ENCODE measurements around the gene GOLGA8B.
A peak's percentile ranks its signal among the peaks of the same experiment; 100 is the strongest.
"Not testable (repeated sequence)": the region's sequence is repeated elsewhere in the genome, so short reads cannot be mapped to it uniquely, and the experiment has no call there.

The GOLGA8B gene

DNA sequence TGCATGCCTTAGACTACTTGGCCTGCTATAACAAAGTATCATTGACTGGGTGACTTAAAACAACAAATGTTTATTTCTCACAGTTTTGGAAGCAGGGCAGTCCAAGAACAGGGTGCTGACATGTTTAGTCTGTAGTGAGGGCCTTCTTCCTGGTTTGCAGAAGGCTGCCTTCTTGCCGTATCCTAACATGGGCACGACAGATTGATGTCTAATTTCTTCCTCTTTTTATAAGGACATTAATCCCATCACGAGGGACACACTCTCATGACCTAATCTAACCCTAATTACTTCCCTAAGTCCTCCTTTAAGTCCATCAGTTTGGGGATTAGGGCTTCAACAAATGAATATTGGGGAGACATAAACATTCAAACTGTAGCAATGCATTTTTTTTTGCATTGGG, 10.9 kb upstream of the GOLGA8B start:
- no peak for DNase-seq

DNA sequence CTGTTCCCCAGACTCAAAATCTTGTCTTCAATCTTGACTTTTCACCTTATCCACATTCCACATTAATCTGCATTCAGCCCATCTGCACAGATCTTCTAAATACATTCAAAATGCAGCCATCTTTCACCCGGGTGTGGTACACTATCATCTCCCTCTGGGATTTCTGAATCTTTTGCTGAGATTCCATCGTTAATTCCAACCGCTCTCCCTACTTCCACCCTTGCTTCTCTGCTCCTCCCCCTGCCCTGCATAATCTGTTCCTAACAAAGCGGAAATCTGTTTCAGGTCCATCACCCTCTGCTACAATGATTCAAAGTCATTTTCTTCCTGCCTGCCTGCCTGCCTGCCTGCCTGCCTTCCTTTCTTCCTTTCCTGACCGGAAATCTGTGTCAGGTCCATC, 7.9 kb upstream of the GOLGA8B start:
- DNase-seq: no peak

DNA sequence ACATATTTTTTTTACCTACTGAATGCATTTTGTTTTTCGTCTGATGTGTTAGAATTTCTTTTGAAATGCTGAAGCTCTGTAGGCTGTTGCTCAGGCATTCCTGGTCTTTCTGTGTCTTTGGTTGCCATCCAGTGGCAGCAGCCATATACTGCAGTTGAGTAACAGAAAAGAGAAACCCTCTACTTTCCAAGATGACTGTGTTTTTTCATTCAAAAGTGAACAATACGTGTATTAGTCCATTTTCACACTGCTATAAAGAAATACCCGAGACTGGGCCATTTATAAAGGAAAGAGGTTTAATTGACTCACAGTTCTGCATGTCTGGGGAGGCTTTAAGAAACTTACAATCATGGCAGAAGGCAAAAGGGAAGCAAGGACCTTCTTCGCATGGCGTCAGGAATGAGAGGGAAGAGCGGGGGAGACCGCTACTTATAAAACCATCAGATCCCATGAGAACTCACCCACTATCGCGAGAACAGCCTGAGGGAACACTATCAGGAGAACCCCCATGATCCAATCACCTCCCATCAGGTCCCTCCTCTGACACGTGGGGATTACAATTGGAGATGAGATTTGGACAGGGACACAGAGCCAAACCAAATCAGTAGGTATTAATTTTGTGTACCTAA, 4.7 kb upstream of the GOLGA8B start:
- DNase-seq: peak; percentile 32 to 39

DNA sequence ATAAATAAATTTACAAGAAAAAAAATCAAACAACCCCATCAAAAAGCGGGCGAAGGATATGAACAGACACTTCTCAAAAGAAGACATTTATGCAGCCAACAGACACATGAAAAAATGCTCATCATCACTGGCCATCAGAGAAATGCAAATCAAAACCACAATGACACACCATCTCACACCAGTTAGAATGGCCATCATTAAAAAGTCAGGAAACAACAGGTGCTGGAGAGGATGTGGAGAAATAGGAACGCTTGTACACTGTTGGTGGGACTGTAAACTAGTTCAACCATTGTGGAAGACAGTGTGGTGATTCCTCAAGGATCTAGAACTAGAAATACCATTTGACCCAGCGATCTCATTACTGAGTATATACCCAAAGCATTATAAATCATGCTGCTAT, 2.5 kb upstream of the GOLGA8B start:
- not testable (repeated sequence) for DNase-seq

DNA sequence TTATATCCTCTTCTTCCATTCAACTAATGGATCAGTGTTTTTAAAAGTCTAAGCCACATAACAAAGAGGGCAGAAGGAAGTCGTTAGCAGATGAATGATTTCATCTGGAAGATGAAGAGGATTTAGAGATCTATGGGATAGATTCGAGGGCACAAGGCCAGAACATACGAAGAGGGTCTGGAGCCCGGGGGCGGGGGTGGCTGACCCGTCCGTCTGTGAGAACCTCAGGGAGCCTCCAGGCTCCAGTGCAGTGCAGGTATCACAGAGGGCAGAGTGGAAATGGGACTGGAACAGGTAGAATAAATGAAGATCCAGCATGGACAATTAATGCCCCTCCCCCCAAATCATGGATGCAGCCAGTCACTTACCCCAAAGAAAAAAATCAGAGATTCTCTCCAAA, 1.5 kb upstream of the GOLGA8B start:
- DNase-seq: no peak

DNA sequence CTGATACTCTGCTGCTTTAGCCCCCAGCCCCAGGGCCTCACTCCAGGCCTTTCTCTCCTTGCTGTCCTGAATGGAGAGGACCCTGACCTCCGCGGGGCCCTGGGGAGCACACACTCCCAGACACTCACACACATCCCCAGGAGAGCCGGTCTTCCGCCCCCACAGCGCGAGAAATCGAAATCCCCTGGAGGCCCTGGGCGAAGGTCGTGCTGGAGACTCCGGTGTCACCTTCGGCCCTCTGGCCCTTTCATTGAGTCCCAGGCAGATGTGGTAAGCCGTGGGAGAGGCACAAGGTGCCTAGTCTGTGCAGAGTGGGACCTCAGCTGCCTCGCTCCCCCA, 848 bp upstream of the GOLGA8B start:
- no peak for DNase-seq

DNA sequence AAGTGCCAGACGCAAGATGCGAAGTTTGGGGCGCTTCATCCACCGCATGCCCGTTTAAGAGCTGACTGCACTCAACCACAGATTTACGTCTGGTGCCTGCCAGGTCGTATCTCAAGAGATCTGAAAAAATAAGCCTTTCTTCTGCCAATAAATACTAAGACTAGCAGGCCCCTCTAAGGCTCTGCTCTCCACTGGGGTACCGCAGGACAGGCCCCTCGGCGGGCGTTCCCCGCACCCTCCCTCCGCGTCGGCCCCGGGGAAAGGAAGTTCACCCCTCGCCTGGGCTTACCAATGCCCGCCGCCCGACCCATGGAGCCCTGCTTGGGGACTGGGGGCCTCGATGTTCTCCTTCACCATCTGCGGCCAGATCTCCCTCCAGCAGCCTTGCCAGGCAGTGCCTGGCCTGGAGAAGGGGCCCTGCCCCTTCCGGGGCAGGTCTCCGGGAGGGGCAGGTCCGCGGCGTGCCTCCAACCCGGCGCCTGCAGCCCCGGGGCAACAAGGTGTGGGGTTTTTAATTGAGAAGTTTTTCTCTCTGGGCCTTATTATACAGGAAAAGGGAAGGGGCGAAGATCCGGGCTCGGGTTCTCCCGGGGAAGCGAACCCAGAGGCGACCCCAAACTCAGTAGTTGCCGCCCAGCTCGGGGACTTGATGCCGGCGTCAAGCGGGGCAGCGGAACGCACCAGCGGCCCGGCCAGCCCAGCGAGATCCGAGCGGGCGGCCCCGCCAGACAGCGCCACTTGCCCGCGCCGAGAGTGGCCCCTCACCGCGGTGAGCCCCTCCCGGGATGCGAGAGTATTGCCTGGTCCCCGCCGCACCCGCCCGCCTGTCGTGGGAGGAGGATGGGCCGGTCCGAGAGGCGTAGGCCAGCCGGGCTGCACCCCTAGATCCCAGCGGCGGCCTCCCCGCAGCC, 735 bp downstream of the GOLGA8B start:
- peak; percentile 22 to 43 for DNase-seq

DNA sequence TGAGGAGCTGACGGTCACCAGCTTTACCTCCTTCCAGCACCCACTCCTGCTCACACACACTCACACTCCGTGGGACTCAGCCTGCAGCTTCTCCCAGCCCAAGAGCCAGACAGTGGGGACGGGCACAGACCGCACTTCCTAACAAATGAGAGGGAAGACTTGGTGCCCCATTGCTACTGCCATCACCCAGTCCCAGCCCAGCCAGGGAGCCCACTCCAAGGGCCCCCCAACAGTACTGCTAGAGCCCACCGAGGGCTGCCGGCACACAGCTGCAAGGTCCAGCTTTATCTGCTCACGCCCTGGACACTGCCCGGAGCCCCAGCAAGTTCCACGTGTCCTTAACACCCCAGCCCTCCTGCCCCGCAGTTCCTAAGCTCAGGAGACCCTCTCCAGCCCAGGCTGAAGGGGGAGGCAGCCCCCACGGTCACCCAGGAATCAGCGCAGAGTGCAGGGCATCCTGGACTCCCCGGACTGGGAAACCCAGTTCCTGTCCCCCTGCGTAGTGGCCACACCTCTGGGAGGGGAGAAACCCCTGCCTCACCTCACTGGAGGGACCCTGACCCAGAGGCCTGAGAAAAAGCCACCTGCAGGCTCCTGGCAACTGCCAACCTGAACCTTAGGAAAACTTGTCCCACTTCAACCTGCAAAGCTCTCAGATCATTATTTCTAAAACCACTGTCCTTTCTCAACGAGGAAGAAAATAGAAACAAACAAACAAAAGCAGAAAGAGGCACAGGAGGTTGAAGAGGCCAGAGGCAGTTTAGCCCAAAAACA, 1.6 kb downstream of the GOLGA8B start:
- not testable (repeated sequence) for DNase-seq

DNA sequence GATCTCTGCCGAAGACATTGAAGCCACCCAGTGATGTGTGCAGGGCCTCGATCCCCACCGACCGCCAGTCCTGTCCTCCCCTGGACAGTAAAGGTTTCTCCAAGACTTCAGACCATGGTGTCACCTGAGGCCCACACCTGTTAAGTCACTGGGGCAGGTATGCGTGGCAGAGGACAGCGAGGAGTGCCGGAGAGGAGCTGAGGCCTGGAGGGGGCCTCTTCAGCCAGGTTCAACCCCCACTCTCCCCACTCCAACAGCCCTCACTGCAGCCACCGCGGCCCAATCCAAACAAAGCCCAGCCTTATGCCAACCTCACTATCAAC, 2.4 kb downstream of the GOLGA8B start:
- no peak for DNase-seq

DNA sequence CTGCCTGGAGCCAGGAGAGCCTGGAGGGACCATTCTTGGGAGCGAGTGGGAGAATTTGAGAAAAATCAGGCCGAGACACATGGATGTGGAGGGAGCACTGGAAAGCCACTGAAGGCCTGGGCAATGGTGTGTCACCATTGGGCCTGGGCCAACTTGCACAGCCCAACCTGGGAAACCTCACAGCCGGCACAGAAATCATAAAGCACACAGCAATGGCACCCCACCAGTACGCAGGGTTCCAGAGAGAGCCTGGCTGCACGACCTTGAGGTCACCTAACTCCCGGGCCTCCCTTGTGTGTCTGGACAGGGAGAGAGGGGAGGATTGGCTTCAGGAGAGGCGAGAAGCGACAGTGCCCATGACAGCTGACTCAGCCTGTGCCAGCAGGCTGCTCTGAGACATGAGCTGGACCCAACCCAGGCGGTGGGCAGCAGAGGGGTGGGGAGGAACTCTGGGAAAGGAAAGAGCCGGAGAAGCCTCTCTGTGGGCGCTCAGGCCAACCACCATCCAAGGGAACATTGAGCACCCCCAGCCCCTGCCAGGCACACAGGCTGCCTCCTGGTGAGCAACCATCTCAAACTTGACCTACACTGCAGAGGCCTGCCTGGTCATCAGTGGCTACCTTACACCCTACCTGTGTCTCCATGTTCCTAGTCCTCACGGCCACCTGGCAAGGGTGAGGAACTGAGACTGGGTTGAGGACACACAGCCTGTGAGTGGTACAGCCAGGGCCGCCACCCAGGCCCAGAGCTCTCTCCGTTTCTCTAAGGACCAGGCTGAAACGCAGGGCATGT, 3.0 kb downstream of the GOLGA8B start:
- DNase-seq: not testable (repeated sequence)

DNA sequence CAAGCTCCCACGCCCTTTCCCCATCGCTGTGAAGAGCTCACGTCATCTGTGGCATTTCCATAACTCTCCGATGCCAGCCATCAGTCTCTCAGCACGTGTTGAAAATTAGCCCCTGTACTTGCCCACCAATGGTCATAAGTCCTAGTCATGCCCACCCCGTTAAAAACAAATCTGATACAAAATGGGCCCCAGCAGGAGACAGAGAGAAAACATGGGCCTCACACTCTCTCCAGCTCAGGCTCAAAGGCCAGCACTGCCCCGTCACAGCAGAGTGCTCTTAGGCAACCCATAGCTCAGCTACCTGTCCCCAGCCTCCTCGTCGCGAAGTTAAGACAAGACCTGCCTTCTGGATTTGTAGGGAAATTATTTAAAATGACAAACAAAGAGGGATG, 5.2 kb downstream of the GOLGA8B start:
- no peak for DNase-seq

DNA sequence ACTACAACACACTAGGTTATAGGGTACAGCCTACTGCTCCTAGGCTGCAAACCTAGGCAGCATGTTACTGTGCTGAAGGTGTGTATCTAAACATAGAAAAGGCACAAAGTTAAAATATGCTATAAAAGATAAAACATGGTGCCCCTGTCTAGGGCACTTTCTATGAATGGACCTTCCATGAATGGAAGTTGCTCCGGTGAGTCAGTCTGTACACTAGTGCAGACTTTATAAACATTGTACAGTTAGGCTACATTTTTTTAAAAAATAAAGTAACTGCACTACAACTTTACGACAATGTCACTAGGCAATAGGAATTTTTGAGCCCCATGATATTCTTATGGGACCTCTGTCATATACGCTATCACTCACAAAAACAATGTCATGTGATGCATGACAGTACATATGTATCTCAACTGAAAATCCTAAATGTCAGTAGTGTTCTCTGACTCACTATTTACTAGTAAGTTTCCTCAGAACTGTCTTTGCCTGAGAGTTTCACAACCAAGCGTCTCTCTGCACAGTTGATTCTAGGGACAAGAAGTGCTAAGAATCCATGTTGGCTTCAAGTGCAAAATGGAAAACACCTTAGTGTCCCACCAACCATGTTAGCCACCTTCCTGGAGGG, 5.7 kb downstream of the GOLGA8B start:
- not testable (repeated sequence) for DNase-seq

DNA sequence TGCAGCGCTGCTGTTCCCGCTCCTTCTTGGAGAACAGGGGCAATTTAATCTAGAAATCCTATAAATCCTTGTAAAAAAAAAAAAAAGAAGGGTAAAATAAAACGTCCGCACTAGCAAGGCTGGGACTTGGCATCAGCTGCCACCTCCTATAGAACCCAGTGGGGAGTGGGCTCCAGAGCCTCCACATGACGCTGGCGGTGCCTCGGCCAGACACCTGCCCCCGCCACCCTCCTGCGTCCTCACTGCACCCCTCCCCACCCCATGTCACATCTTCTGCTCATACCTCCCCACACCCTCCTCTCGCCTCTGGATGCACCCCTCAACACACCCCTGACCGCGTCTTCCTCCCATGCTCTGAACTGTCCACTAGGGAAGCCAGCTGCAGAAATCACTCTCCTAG, 8.4 kb downstream of the GOLGA8B start:
- DNase-seq: not testable (repeated sequence)

DNA sequence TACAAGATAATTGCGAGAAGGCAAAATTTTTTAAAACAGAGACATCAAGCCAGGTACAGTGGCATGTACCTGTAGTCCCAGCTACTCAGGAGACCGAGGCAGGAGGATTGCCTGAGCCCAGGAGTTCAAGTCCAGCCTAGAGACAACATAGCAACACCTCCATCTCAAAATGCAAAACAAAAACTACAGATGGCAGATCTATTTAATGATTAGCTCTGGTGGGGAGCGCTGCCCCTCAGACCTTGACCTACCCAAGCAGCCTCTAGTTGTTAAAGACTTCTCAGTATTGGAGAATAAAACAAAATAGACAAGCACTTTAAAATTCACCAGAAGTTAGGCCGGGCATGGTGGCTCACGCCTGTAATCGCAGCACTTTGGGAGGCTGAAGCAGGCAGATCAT, 10.5 kb downstream of the GOLGA8B start:
- not testable (repeated sequence) for DNase-seq

DNA sequence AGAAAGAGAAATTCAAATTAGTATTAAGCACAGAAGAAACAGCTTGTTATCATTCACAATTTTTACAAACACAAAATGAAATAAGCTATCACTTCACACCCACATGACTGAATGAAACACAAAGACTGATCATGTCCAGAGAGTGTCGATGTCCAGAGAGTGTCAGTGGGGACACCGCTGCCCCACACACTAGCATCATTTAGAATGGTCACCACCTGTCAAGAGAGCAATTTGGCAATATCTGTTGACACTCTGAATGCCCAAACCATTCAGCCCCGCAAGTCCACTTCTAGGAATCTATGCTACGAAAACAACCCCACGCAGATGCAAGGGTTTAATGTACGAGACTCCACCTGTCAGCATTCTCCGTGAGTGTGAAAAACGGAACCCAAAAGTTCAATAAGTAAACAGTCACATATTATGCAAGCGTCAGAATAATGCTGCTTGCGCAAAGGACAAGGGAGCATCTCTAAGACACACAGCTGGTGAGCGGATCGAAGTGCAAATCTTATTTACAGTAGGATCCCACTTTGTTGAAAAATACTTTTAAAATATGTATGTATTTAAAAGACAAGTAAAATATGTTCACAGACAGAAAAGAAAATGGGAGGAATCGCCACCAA, 11.3 kb downstream of the GOLGA8B start:
- DNase-seq: not testable (repeated sequence)

DNA sequence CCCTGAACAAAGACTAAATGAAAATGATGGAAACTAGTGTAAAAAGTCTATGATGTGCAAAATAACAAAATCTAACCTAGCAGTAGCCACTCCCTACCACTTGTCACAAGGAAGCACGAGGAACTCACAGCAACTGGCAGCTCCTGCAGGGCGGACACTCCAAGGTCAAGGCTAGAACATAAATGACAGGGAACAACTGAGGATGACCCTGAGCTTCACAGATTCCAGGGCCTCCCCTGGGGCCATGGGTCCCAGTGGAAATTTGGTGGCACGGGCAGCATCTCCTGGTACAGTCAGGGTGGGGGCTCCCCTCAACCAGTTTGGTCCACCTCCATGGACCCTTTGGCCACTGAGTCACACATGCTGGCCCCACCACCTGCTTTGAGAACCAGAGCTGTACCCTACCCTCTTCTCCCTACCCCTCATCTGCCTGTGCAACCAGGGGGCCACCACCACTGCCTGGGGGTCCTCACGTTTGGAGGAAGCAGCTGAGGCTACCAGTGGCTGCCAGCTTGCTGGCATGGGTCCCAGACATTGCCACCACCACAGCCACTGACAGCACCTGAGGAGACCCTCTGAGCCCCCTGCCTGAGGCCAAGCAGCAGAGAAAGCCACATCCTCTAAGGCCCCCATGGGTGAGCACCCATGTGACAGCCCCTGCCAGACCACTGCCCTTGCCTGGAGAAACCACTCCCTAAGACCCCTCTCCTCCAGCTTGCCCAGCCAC, 13.6 kb downstream of the GOLGA8B start:
- DNase-seq: not testable (repeated sequence)

DNA sequence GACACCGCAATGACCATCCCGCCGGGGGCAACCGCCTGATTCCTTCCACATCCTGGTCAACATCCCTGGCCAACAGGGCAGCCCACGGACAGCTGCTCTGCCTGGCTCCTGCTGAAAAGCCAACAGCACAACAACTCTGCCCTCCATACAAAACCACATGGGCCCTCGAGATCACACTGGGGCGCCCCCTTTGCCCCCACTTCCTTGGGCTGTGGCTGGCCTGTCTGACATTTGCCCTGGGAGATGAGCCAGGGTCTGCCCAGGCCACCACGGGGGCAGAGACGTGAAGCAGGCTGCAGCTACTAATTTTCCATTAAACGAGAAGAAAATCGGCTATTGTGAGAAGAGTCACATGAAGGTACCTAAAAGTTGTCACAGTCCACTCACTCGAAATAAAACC, 16.3 kb downstream of the GOLGA8B start:
- not testable (repeated sequence) for DNase-seq

DNA sequence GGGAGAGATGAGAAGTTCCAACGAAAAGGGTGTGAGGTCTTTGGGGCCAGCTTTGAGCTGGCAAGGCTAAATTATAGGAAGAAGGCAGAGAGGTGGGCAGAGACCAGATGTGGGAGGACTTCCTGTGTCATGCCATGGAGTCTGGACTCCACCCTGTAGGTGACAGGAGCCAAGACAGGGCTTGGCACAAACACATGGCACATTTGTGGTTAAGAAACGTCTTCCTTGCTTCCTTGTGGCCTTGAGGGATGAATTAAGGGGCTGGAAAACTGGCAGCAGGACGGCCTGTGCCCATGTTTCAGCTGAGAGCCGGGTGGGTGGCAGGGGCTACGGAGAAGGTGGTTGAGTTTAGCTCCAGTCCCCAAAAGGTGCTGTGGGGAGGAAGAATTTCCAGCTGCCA, 18.7 kb downstream of the GOLGA8B start:
- DNase-seq: not testable (repeated sequence)

DNA sequence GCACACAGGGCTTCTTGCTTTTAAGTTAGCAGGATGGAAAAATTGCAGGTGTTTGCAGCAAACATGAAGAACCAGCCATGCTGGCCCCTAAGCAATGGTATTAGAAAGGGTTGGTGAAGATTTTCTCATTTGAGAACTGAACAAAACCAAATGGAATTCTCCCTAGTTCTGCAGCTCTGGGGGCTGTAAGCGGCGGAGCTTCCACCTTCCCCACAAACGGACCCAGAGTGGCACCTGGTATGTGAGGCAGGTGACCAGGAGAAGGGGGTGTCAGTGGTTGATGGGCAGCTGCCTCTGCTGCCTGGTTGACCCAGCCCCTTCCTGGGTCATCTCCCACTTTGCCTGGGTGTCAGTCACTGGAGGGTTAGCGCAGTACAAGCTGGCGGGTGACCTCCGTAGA, 22.6 kb downstream of the GOLGA8B start:
- not testable (repeated sequence) for DNase-seq

DNA sequence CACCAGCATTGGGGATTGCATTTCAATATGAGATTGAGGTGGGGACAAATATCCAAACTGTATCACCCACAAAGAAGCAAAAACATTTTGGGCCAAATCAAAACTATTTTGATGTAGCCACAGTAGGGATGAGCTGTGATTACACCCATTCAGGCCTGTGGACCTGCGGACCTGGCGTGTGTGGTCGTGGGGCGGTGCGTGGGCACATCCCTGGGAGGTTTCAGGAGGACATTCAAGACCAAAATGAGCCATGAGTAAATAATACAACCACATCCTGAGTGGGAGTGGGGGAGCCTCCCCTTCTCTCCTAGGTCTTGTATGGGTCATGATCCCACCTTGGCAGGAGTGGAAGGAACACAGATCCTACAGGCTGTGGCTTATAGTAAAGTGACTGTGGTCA, 23.7 kb downstream of the GOLGA8B start:
- not testable (repeated sequence) for DNase-seq

DNA sequence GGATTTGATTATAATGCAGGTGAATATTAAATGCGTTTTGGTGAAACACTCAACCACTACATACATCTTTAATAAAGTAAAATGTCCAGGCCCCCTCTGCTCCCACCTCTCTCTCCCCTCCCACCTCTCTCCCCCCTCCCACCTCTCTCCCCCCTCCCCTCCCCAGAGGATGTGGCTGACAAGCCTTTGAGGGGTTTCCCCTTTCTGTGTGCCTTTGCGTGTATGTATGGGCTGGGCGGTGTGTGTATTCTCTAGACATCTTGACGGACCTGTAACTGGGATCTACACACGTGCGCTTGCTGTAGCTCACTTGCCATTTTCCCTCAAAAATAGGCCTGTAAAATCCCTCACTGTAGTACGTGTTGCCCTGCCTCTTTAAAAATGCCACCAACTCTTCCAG, 28.3 kb downstream of the GOLGA8B start:
- DNase-seq: not testable (repeated sequence)

Data from stimulated activated CD4-positive, alpha-beta T cell treated with anti-CD3 and anti-CD28 coated beads, Interleukin-2, amount 100 ng/mL, for 48 hours (primary cell).